Measurements from ENCODE around the gene CCDC60. TPM values are rescaled to one million over a fixed set of nuclear protein-coding genes. Genes with fewer than 3 reads are reported as not detected.

The CCDC60 gene
- total RNA-seq, 1 experiment from 2014 or later: not detected

DNA sequence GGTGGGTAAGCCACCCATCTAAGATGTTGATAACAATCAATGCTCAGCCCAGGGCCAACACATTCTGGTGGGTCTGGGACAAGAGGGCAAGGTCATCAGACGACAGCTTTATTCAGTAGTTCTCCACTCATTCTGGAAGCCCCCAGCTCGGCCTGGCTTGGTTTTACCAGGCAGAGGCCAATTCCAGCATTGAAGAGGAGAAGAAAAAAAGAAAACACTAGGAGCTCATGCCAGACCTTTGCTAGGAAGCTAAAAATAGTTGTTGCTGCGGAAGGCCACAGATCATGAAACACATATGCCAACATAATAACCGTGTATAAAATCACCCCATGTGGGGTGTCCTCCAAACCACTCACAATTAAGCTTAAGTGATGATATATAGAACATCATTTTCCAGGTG lies 44.4 kb downstream of the CCDC60 start:
- Histone ChIP-seq H3K9me2 (replicated peaks; ENCODE audit: insufficient read depth, low read length) (no peaks in the 10 kb centered on the region), H3K4me3 (ENCODE audit: low read length) (no peak overlapping the region), H3K4me1 (ENCODE audit: low read length) (no peaks in the 10 kb centered on the region)

DNA sequence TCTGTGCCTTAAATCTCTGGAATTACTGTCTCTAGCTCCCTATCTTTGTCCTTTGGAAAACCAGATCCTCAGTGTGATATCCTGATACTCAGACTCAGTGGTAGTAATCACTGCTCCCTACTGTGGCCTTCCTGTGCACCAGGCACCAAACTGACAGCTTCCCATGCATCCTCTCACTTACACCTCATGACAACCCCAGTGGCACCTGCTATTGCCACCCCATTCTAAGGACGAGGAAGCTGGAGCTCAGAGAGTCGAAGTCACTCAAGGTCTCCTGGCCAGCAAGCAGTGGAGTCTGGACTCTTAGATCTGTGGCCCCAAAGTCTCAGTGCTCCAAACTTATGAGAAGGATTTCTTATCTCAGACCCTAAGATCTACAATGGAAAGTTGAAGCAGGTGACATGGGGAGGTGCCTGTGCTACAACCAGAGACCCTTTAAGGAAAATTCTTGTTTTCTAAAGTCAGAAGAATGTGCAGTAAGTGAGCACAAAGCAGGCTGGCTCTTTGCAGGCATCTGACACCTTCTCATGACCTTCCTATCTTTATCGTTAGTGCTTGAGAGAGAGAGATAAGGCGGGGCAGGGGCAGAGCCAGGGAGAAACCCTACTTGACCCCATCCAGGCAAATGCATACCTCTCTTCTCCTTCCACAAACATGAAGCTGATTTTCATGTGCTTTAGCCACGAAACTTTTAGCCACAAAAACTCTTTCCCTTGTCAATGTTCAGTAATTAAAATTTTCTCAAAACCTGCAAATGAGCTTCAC lies 47.1 kb downstream of the CCDC60 start:
- Histone ChIP-seq H3K4me1 (ENCODE audit: low read length) (no peaks in the 10 kb centered on the region), H3K9ac (ENCODE audit: low read length) (no peak overlapping the region), H3K79me2 (ENCODE audit: low read length) (no peaks in the 10 kb centered on the region), H2AFZ (ENCODE audit: low read length) (no peak overlapping the region), H3K4me3 (ENCODE audit: low read length) (no peak overlapping the region), H4K20me1 (ENCODE audit: insufficient read depth, low read depth, low read length) (no peaks in the 10 kb centered on the region), H3K4me2 (ENCODE audit: low read depth, low read length, poor library complexity, severe bottlenecking) (no peak overlapping the region), H3K27me3 (ENCODE audit: low read length) (no peaks in the 10 kb centered on the region), H3K9me2 (replicated peaks; ENCODE audit: insufficient read depth, low read length) (no peaks in the 10 kb centered on the region), H3K36me3 (ENCODE audit: insufficient read depth, low read length) (no peaks in the 10 kb centered on the region), H3K27ac (ENCODE audit: low read length) (no peak overlapping the region), H3K9me3 (ENCODE audit: low read length) (peaks cover 3% of the 10 kb centered on the region; the same call in 1 of the 2 replicates)
- no peak for DNase-seq

More for the DNA sequence above, 44.4 kb downstream of the CCDC60 start:
- Histone ChIP-seq H2AFZ (ENCODE audit: low read length) (no peak overlapping the region), H3K9me3 (ENCODE audit: low read length) (peaks cover 3% of the 10 kb centered on the region; the same call in 1 of the 2 replicates), H4K20me1 (ENCODE audit: insufficient read depth, low read depth, low read length) (no peaks in the 10 kb centered on the region), H3K27ac (ENCODE audit: low read length) (no peak overlapping the region), H3K27me3 (ENCODE audit: low read length) (no peaks in the 10 kb centered on the region), H3K4me2 (ENCODE audit: low read depth, low read length, poor library complexity, severe bottlenecking) (no peak overlapping the region), H3K9ac (ENCODE audit: low read length) (no peak overlapping the region), H3K79me2 (ENCODE audit: low read length) (no peaks in the 10 kb centered on the region), H3K36me3 (ENCODE audit: insufficient read depth, low read length) (no peaks in the 10 kb centered on the region)
- no peak for DNase-seq

DNA sequence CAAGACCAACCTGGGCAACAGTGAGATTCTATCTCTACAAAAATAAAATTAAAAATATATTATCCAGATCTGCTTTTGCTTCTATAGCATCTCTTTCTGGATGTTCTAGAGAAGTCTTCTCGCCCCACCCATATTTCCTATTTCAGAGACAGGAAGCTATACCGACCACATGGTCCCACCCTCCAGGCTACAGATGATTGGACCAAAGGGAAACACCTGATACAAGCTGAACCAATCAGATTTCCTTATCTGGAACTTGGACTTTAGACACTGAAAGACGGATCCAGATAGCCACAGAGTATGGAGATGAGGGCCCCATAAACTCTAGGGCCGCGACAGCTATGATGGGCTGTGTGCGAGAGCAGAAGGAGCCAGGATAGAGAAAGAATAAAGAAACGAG lies 48.7 kb downstream of the CCDC60 start:
- Histone ChIP-seq H3K79me2 (ENCODE audit: low read length) (no peaks in the 10 kb centered on the region), H3K4me3 (ENCODE audit: low read length) (no peak overlapping the region), H4K20me1 (ENCODE audit: insufficient read depth, low read depth, low read length) (no peaks in the 10 kb centered on the region), H2AFZ (ENCODE audit: low read length) (no peak overlapping the region), H3K27ac (ENCODE audit: low read length) (no peak overlapping the region), H3K9me2 (replicated peaks; ENCODE audit: insufficient read depth, low read length) (no peaks in the 10 kb centered on the region), H3K4me1 (ENCODE audit: low read length) (no peaks in the 10 kb centered on the region), H3K36me3 (ENCODE audit: insufficient read depth, low read length) (no peaks in the 10 kb centered on the region), H3K9me3 (ENCODE audit: low read length) (peaks cover 3% of the 10 kb centered on the region; the same call in 1 of the 2 replicates), H3K27me3 (ENCODE audit: low read length) (no peaks in the 10 kb centered on the region), H3K9ac (ENCODE audit: low read length) (no peak overlapping the region), H3K4me2 (ENCODE audit: low read depth, low read length, poor library complexity, severe bottlenecking) (no peak overlapping the region)
- DNase-seq: no peak

DNA sequence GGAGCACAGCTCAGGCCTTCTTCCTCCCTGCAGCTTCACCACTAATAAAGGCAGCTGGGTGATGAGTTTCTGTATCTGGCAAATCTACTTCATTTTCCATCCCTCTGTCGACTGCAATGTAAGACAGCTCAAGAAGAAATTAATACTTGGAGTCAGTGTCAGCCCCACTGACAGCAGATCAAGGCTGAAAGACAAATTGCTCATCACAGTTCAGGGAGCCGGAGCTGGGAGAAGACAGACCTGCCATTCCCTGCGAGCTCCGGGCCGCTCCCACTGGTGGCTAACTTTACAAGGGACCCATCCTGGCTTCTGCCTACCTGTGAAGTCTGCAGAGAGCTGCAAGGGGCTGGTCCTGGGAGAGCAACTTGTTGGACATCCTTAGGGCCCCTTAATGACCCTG lies 49.8 kb downstream of the CCDC60 start:
- no peak overlapping the region for H3K4me3 ChIP-seq (ENCODE audit: low read length)
- no peaks in the 10 kb centered on the region for H3K4me1 ChIP-seq (ENCODE audit: low read length)
- H4K20me1 ChIP-seq (ENCODE audit: insufficient read depth, low read depth, low read length): no peaks in the 10 kb centered on the region
- H3K27me3 ChIP-seq (ENCODE audit: low read length): no peaks in the 10 kb centered on the region
- no peaks in the 10 kb centered on the region for H3K36me3 ChIP-seq (ENCODE audit: insufficient read depth, low read length)
- H3K9me3 ChIP-seq (ENCODE audit: low read length): peaks cover 3% of the 10 kb centered on the region; the same call in 1 of the 2 replicates
- no peak overlapping the region for H2AFZ ChIP-seq (ENCODE audit: low read length)
- H3K4me2 ChIP-seq (ENCODE audit: low read depth, low read length, poor library complexity, severe bottlenecking): no peak overlapping the region
- H3K27ac ChIP-seq (ENCODE audit: low read length): no peak overlapping the region
- no peaks in the 10 kb centered on the region for H3K9me2 ChIP-seq (replicated peaks; ENCODE audit: insufficient read depth, low read length)
- no peaks in the 10 kb centered on the region for H3K79me2 ChIP-seq (ENCODE audit: low read length)
- no peak overlapping the region for H3K9ac ChIP-seq (ENCODE audit: low read length)
- no peak for DNase-seq

DNA sequence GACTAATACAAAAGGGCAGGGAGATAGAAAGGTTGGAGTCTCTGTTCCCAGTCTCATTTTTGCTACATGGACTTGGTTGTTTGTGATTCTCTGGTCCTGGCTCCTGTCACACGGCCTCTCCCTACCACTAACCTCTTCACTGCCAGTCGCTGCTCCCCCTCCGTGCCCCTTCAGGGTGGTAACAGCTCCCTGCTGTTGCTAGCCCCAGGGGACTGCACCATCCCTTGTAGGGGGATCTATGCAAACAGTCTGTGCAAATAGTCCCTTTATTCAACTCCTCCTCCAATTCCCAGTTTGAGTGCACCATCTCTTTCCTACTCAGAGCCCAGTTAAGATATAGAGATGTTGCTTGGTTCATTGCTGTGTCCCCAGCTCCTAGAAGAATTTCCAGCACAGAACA lies 51.1 kb downstream of the CCDC60 start:
- DNase-seq: no peak
- H3K27me3 ChIP-seq (ENCODE audit: low read length): no peaks in the 10 kb centered on the region
- no peak overlapping the region for H3K4me3 ChIP-seq (ENCODE audit: low read length)

DNA sequence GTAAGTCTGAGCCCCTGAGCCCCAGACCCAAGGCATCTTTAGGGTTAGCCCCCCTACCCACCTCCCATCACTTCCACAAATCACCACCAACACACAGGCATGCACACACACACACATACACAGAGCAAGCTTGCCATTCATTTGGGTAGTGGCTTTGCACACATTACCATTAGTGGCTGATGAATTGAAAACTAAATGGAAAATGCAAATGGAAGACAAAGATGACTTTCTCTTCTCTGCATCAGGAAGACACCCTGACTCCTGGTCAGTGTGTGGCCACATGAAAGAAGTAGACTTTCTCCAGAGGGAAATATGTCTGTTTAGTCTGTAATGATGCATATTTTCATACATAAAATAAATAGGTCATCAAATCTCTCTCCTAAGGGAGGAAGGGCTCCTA lies 55.2 kb downstream of the CCDC60 start:
- Histone ChIP-seq H3K9ac (ENCODE audit: low read length) (no peak overlapping the region), H3K36me3 (ENCODE audit: insufficient read depth, low read length) (no peaks in the 10 kb centered on the region), H3K9me2 (replicated peaks; ENCODE audit: insufficient read depth, low read length) (no peaks in the 10 kb centered on the region), H3K4me1 (ENCODE audit: low read length) (no peaks in the 10 kb centered on the region), H2AFZ (ENCODE audit: low read length) (no peak overlapping the region), H3K79me2 (ENCODE audit: low read length) (no peaks in the 10 kb centered on the region), H3K9me3 (ENCODE audit: low read length) (no peaks in the 10 kb centered on the region), H3K27me3 (ENCODE audit: low read length) (no peaks in the 10 kb centered on the region), H3K4me3 (ENCODE audit: low read length) (no peak overlapping the region), H3K27ac (ENCODE audit: low read length) (no peak overlapping the region), H4K20me1 (ENCODE audit: insufficient read depth, low read depth, low read length) (no peaks in the 10 kb centered on the region), H3K4me2 (ENCODE audit: low read depth, low read length, poor library complexity, severe bottlenecking) (no peak overlapping the region)
- DNase-seq: no peak

More for the DNA sequence above, 51.1 kb downstream of the CCDC60 start:
- Histone ChIP-seq H3K9me2 (replicated peaks; ENCODE audit: insufficient read depth, low read length) (no peaks in the 10 kb centered on the region), H3K9me3 (ENCODE audit: low read length) (peaks cover 3% of the 10 kb centered on the region; the same call in 1 of the 2 replicates), H3K9ac (ENCODE audit: low read length) (no peak overlapping the region), H3K79me2 (ENCODE audit: low read length) (no peaks in the 10 kb centered on the region), H3K4me2 (ENCODE audit: low read depth, low read length, poor library complexity, severe bottlenecking) (no peak overlapping the region), H3K27ac (ENCODE audit: low read length) (no peak overlapping the region), H4K20me1 (ENCODE audit: insufficient read depth, low read depth, low read length) (no peaks in the 10 kb centered on the region), H3K4me1 (ENCODE audit: low read length) (no peaks in the 10 kb centered on the region), H3K36me3 (ENCODE audit: insufficient read depth, low read length) (no peaks in the 10 kb centered on the region), H2AFZ (ENCODE audit: low read length) (no peak overlapping the region)

DNA sequence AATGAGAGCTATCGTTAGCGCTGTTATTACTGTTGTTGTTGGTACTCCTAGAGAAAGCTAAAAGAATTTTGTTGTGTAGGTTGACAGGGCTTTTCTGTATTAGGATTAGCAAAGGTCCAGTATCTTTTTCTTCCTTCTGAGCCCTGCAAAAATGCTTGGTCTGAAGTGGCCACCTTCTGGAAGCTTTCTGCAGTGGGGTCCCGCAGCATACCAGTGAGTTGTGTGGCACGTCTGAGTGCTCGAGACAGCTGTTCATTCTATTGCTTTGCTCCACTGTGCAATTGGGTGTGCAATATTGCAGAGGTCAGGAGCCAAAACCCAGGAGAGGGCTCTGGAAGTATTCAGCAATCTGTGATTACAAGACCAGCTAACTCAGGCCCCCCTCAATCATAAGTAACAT lies 57.1 kb downstream of the CCDC60 start:
- H3K9ac ChIP-seq (ENCODE audit: low read length): no peak overlapping the region
- no peak overlapping the region for H3K4me3 ChIP-seq (ENCODE audit: low read length)
- no peaks in the 10 kb centered on the region for H3K9me3 ChIP-seq (ENCODE audit: low read length)
- H2AFZ ChIP-seq (ENCODE audit: low read length): no peak overlapping the region
- no peaks in the 10 kb centered on the region for H3K27me3 ChIP-seq (ENCODE audit: low read length)
- H3K36me3 ChIP-seq (ENCODE audit: insufficient read depth, low read length): no peaks in the 10 kb centered on the region
- H3K27ac ChIP-seq (ENCODE audit: low read length): no peak overlapping the region
- no peaks in the 10 kb centered on the region for H3K9me2 ChIP-seq (replicated peaks; ENCODE audit: insufficient read depth, low read length)
- no peaks in the 10 kb centered on the region for H3K79me2 ChIP-seq (ENCODE audit: low read length)
- H3K4me2 ChIP-seq (ENCODE audit: low read depth, low read length, poor library complexity, severe bottlenecking): no peak overlapping the region
- no peak for DNase-seq
- no peaks in the 10 kb centered on the region for H4K20me1 ChIP-seq (ENCODE audit: insufficient read depth, low read depth, low read length)
- no peaks in the 10 kb centered on the region for H3K4me1 ChIP-seq (ENCODE audit: low read length)

DNA sequence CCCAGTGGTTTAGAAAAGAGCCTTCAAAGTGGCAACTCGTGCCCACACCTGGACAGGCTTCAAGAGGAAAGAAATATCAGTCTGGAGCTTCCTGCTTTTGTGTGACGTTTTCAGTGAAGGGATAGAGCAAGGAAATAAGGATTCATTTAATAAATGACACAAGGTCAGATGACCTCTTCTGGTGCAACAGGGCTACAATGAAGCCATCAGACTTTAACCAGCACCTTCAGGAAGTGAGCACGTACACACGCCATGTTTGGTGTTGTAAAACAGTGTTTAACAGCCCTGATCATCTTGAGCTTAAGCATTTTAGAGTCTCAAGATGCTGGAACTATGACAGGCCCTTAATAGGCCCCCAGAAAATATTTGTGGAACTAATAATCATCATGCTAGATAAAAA lies 59.1 kb downstream of the CCDC60 start:
- H3K27me3 ChIP-seq (ENCODE audit: low read length): no peaks in the 10 kb centered on the region
- no peaks in the 10 kb centered on the region for H3K4me1 ChIP-seq (ENCODE audit: low read length)
- H2AFZ ChIP-seq (ENCODE audit: low read length): no peak overlapping the region
- no peaks in the 10 kb centered on the region for H3K36me3 ChIP-seq (ENCODE audit: insufficient read depth, low read length)
- no peaks in the 10 kb centered on the region for H3K9me2 ChIP-seq (replicated peaks; ENCODE audit: insufficient read depth, low read length)
- no peak overlapping the region for H3K9ac ChIP-seq (ENCODE audit: low read length)
- no peak for DNase-seq
- H3K27ac ChIP-seq (ENCODE audit: low read length): no peak overlapping the region
- H3K9me3 ChIP-seq (ENCODE audit: low read length): no peaks in the 10 kb centered on the region
- no peak overlapping the region for H3K4me3 ChIP-seq (ENCODE audit: low read length)
- no peaks in the 10 kb centered on the region for H4K20me1 ChIP-seq (ENCODE audit: insufficient read depth, low read depth, low read length)
- no peaks in the 10 kb centered on the region for H3K79me2 ChIP-seq (ENCODE audit: low read length)
- H3K4me2 ChIP-seq (ENCODE audit: low read depth, low read length, poor library complexity, severe bottlenecking): no peak overlapping the region
